ENCODE data around the gene C21orf58.

DNA sequence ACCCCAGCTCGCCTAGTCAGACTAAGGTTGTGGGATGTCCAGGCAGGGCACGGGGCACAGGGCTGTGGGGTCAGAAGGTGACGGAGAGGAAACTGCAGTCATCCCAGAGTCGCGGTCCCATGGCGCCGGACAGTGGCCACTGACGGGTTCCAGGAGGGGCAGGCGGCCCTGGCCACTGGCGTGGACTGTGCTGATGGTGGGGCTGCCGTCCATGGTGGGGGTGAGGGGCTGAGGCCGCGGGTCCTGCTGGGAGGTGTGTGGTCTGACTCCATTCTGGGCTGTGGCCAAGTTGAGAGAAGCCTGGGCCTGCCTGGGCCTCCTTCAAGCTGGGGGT is 32.3 kb upstream of the C21orf58 start:
- TF ChIP-seq, protein P1, sequence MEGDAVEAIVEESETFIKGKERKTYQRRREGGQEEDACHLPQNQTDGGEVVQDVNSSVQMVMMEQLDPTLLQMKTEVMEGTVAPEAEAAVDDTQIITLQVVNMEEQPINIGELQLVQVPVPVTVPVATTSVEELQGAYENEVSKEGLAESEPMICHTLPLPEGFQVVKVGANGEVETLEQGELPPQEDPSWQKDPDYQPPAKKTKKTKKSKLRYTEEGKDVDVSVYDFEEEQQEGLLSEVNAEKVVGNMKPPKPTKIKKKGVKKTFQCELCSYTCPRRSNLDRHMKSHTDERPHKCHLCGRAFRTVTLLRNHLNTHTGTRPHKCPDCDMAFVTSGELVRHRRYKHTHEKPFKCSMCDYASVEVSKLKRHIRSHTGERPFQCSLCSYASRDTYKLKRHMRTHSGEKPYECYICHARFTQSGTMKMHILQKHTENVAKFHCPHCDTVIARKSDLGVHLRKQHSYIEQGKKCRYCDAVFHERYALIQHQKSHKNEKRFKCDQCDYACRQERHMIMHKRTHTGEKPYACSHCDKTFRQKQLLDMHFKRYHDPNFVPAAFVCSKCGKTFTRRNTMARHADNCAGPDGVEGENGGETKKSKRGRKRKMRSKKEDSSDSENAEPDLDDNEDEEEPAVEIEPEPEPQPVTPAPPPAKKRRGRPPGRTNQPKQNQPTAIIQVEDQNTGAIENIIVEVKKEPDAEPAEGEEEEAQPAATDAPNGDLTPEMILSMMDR (IDR thresholded peaks at IDR 0.05) = no peak
- no peak for TF ChIP-seq EP300 (IDR thresholded peaks at IDR 0.05)

All from sigmoid colon (tissue), 4 donors.